T-helper 22 cell (primary cell): ENCODE measurements around the gene HS6ST1.
"Not testable (repeated sequence)": the region's sequence is repeated elsewhere in the genome, so short reads cannot be mapped to it uniquely, and the experiment has no call there.

Source experiments
- DNase-seq: peaks from one replicate; pipeline ENCODE4 v3.0.0-alpha.2; 2020; ENCODE audit warnings: low read depth

The HS6ST1 gene

DNA sequence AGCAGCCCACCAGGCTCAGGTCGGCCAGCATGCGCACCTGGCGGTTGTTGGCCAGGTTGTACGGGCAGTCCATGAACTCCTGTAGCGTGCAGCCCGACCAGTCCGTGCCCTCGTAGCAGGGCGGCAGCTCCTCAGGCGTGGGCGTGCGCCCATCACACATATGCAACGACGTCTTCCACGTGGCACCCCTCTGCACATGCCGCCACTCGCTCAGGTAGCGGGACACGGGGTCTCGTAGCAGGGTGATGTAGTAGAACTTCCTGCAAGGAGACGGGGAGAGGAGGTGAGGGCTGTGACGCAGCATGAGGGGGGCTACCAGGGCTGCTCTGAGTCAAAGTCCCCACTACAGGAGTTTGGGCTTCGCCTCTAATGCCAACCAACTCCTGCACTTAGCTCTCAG lies 50.1 kb downstream of the HS6ST1 start:
- not testable (repeated sequence) for DNase-seq

DNA sequence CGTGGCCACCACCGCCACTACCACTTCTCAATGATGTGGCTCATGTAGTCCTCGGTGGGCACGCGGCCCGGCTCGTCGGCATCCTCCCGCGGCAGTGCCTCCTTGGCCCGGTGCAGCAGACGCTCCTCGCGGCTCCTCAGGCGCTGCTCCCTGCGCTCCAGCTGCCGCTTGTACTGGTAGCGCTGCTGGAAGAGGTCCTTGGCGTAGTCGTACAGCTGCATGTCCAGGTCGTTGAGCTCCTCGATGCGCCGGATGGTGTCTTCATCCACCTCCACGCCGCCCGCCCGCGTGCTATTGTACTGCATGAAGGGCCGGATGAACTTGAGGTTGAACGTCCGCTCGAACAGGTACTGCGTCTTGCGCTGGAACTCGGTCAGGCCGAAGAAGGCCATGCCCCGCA lies 50.5 kb downstream of the HS6ST1 start:
- DNase-seq, result not testable (repeated sequence)

DNA sequence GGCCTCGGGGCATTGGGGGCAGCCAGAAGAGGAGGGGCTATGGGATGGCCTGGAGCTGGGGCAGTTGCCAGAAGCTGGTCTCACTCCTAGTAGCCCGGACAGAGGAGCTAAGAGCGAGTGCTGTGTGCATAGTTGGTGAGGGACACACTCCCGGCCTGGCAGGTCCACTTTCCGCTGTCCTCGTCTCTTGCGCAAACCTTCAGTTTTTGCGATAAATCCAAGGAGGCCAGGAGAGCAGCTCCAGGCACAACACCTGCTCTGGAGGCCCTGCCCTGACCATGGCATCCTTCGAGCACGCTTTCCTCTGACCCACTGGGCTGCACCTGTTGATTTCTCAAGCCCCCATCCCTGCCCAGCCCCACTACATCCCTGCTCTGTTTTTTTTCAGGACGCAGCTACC lies 51.0 kb downstream of the HS6ST1 start:
- not testable (repeated sequence) for DNase-seq

DNA sequence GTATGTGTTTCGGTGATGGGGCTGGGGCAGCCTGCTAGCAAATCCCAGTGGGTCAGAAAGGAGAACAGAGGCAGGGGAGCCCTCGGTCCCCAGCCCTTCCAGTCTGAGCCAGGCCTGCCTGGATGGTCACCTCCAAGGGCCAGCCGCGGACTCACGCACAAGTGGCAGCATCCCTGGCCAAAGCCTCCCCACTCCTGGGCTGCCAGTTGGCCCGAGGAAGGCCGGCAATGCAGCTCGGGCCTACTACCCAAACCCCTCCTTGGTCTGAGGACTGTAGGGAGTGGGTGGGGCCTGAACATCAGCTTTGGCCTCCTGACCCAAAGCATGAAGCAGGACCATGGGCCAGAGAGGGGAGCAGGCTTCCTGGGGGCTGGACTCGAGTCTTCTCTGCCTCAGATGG lies 51.5 kb downstream of the HS6ST1 start:
- not testable (repeated sequence) for DNase-seq

DNA sequence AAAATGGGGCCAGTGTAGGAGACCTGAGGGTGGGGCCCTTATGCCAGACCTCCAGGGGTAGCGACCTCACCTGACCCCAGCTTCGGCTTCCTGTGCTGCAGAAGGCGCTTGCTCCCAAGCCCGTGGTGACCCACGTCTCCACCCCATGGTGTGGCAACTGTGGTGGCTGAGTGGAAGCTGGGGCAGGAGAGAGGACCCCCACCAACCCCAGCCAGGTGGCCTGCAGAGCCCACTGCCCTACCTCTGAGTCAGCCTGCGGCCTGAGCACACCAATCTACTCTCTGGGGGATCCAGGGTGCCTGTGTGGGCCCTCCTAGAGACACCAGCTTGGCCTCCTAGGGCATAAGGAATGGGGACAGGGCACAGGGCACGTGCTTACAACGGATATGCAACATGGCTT lies 52.2 kb downstream of the HS6ST1 start:
- not testable (repeated sequence) for DNase-seq

DNA sequence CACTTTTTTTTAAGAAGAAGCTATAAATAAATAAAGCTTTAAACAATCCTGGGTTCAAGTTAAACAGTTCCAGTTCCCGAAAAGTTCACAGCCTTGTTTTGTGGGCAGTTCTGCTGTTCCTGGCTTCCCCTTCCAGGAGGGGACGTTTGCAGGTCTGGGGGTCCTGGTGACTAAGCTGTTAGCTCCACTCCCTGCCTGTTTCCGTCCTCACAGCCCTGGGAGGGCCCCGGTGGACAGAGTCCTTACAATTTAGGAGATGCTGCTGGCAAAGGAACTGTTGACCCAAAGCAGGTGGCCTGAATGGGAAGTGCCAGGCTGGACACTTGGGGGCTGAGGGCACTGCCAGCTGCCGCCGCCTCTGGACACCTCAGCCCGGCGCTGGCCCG lies 53.1 kb downstream of the HS6ST1 start:
- not testable (repeated sequence) for DNase-seq

DNA sequence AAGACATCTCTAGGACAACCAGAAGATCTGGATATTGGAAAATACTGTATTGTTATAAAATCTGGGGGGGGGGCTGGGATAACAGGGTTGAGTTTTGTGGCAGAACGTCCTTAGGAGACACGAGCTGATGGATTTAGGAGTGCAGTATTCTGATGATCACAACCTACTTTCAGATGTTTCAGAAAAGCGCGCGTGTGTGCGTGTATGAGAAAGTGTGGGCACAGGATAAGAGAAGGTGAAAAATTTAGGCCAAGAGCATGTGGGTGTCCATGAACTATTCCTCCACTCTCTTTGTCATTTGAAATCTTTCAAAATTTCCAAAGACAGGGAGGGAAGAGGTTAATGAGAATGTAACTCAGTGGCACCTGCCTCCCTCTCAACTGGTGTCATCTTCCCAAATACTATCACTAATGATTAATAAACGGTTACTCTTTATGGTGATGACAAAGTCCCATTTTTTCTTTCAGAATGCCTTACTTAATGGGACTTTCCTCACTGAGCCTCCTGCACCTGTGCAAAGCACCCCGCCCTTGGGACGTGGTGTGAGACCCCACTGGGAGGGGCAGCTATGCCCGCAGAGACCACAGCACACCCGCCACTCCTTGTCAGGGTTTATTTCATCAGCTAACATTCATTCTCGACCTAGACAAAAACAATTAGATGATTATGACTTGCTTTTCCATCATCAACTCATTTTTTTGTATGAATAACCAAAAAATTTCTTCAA lies 53.6 kb downstream of the HS6ST1 start:
- no peak for DNase-seq

DNA sequence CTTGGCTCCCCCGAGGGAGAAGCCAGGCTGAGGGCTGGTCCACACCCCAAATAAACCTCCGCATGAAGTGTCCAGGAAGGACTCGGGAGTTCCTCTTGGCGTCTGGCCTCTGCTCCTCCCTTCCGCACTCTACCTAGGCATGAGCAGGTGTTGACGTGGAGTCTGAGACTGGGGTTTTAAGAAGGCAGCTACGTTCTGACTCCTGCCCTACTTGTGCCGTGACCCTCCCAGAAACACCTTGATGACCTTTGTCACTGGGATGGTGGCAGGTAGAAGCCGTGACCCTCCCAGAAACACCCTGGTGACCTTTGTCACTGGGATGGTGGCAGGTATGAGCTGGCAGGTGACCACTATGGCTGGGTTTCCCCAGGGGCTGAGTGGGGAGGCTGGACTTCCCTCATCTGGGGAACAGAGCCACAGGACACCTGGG lies 54.8 kb downstream of the HS6ST1 start:
- DNase-seq, result no peak

DNA sequence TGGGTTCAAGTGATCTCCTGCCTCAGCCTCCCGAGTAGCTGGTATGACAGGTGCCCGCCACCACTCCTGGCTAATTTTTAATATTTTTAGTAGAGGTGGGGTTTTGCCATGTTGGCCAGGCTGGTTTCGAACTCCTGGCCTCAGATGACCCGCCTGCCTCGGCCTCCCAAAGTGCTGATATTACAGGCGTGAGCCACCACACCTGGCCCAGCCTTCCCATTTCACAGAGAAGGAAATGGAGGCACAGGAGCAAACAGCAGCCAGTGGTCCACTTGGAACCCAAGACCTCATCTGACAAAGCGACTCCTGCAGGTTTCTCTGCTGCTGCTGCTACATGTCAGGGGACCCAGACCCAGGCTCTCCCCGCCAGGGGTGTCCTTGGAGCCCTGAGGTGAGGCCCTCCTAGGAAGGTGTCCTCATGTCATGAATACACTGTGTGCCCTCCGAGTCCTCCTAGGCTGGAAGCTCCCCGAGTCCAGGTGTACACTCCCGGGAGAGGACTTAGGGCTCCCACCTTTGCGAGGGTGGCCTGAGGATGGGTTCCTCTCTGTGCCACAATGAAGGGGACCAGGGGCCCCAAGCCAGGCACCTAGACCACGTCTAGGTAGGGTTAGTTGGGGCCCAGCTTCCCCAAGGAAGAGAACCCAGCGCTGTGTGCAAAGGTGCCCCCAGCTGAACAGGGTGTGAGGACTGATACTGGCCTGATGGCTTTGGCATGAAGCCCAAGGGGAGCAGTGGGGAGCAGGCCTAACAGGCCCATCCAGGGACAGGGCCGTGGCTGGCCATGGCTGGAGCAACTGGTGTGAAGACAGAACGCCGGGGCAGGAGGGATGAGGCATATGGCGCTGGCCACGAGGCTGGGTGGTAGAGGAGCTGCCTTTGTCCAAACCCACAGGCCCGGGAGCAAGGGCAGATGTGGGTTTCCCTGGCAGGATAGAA lies 56.1 kb downstream of the HS6ST1 start:
- no peak for DNase-seq

DNA sequence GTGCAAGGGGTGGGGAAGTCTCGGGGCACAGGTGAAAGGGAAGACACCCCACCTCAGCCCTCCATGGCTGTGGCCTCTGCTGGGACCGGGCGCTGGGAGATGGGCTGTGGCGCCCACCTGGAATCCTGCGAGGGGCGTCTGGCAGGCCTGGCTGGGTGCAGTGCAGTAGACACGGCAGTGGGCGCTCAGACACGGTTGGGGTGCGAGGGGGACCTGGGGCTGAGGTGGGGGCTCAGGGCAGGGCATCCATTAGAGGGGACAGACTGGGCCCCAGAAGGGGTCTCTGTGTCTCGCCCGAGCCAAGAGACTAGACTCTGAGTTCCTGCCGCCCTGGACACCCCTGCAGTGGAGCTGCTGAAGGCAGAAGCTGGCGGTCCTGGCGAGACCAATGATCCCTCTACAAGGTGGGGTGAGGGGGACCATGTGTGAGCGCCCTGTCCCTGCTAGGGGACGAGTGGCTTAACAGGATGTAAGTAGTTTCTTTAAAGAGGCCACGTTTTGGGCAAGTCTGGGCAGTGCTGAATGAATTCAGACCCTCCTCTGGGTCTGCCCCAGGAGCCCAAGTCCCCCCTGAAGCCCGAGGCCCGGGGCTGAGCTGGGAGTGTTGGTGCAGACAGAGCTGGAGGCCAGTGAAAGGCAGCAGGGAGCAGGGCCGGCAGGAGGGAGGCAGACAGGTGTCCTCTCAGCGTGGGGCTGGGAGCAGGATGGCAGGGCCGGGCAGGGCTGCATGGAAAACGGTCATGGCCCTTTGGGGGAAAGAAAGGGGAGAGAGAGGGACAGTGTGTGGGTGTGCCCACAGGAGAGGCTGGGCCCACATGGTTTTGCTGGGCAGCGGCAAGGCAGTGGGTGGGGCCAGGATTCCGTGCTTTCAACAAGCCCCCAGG lies 57.2 kb downstream of the HS6ST1 start:
- no peak for DNase-seq

DNA sequence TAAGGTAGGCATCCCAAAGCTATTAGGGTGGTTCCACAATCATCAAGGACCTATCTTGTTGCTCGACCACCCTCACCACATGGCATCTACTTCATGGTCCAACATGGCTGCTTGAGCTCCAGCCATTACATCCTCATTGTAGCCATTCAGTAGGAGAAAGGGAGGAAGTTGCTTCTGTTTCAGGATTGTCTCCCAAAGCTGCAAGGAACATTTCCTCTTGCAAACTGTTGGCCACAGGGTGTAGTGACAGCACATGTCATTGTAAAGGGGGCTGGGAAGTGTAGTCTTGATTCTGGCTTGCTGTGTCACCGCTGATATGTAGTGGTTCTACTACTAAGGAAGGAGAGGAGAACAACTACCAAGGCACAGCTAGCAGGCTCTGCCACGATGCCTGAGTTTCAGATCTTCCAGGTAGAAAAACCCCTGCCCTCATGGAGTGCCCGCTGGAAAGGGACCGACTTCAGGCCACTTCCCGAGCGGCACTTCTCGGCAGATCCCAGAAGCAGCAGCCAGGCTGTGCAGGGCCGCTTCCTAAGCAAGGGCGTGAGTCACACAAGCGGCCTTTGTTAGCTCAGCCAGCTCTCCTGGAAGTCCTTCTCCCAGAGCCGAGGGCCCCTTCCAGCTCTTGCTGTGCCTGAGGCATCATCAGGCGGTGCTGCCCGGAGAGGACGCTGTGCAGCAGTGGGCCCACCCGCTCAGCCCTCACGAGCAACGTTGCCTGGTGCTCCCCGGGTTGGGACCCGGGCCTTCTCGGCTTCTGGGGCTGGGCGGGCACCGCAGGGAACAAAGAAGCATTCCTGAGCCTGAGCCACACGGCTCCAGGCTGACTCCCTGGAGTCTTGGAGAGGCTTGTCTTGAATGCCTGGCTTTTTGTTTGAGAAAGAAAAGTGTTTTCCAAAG lies 58.2 kb downstream of the HS6ST1 start:
- DNase-seq, result no peak

DNA sequence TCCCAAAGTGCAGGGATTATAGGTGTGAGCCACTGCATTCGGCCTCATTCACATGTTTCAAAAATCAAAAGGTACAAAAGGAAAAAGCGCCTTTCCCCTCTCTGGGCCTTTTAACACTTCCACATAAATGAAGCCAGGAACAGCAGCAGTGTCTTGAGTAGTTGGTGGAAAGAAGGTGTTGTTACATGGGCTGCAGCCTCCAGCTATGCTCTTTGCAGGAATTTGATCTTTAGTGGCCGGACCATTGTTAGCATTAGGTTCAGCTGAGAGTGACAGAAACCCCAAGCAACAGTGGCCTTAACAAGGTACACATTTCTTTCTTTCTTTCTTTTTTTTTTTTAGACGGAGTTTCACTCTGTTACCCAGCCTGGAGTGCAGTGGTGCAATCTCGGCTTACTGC lies 59.1 kb downstream of the HS6ST1 start:
- no peak for DNase-seq

DNA sequence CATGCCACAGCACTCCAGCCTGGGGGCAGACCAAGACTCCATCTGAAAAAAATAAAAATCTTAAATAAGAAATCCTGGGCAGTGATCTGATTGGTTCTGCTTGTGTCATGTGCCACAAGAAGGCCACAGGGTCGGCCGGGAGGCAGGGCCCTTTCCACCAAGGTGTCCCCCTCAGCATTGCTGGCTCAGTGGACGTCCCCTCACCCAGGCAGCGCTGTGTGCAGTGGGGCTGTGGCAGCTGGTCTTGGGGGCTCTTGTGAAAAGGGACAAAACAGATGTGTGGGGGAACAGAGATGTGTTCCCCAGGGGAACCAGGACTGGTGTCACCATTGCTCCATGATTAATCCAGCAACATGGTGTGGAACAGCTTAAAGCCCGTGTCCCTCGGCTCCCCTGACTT lies 60.5 kb downstream of the HS6ST1 start:
- no peak for DNase-seq

DNA sequence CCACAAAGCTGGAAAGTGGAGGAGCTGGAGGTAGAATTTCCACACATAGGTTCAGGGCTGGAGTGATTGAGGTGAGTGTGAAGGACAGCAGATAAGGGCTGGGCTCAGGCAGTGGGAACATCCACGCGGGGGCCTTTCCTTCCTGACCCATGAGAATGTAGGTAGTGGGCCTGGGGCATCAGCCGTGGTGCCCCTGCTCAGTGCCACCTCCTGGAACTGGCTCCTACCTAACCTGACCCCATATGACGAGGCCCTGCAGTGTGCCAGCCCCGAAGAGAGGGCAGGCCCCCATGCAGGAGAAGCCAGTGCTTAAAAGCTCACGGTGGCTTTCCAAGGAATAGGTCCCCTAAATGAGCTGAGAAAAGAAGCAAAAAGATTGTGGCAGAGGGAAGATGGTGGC lies 66.2 kb downstream of the HS6ST1 start:
- no peak for DNase-seq

DNA sequence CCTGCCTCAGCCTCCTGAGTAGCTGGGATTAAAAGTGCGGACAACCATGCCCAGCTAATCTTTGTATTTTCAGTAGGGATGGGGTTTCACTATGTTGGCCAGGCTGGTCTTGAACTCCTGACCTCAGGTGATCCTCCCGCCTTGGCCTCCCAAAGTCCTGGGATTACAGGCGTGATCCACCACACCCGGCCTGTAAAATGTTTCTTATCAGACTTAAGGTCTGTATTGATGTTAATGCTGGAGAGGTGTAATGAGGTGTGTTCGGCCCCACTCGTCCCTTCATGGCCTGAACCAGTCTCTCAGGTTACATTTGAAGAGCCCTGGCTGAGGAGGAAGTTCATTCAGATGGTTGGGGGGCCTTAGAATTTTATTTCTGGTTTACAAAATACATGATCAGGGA lies 66.6 kb downstream of the HS6ST1 start:
- DNase-seq, result not testable (repeated sequence)

DNA sequence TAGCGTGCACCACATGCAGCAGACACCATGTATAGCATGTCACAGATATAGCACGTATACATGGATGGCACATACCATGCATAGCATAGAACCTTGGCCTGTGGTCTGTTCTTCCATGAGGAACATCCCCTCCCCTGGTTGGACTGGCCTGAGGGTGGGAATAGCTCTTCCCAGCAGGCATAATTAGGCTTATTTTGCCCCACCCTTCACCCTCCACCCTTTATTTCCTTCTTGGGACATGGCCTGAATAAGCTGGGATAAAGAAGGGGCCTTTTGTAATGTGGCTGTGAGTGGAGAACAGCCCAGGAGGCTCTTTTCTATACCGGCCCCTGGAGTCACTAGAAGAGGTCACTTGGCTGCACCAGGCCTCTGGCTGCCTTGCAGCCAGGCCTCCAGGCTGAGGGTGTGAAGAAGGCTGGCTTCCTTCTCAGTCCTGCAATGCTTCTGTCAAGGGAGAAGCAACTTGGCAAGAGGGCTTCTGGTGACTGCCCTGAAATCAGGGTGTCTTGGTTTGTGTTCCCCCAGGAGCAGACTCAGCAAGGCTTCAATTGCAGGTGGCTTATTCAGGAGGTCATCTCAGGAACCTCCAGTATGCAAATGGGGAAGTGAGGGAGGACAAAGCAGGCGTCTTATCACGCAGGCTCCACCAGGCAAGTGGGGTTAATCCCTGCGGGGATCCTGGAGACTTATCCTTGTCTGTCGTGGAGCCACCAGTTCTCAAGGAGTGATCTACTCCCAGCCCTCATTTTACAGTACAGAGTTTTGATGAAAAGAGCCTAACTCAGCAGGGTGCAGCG lies 68.2 kb downstream of the HS6ST1 start:
- no peak for DNase-seq

DNA sequence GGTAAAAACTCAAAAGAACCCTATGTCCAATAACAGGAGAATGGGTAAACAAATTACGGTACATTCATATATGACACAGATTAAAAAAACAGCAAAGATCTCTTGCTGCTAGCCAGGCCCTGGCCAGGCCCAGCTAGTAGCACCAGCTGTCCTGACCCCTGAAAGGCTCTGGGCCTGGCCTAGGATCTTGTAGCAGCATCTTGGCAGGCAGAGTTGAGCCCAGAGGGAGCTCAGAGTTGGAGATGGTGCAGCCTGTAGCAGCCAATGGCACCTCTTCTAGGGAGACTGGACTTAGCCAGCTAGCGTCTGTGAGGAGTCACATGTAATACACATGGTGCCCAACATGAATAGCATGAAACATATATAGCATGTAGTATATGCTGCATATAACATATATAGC lies 69.1 kb downstream of the HS6ST1 start:
- DNase-seq, result no peak

DNA sequence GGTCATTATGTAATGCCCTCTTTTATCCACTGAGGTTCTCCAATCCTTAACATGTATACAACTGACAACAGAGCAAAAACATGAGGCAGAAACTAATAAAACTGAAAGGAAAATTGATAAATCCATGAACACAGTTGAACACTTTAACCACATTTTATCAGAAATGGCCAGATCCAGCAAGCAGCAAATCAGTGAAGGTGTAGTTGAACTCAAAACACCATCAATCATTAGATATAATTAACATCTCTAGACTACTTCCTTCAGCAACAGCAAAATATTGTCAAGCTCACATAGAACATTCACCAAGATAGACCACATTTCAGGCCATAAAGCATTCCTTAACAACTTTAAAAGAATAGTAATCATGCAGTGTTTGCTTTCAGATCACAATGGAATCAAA lies 72.9 kb downstream of the HS6ST1 start:
- DNase-seq, result no peak

DNA sequence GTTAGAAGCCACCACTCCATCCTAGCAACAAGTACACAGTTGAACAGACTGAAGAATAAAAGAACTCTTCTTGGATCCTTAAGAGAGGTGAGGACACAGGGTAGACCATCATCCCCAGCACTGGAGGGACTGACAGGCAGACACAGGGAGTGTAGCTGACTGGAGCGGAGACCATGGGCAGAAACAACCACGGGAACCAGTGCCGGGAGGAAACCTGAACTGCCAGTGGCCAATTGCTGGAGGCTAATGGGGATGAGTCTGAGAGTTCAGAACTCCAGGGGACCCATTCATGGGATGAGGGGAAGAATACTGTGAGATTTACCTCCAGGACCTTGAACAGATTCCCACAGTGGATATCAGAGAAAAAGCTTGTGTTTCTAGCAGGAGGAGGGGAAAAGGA lies 76.8 kb downstream of the HS6ST1 start:
- DNase-seq, result no peak

DNA sequence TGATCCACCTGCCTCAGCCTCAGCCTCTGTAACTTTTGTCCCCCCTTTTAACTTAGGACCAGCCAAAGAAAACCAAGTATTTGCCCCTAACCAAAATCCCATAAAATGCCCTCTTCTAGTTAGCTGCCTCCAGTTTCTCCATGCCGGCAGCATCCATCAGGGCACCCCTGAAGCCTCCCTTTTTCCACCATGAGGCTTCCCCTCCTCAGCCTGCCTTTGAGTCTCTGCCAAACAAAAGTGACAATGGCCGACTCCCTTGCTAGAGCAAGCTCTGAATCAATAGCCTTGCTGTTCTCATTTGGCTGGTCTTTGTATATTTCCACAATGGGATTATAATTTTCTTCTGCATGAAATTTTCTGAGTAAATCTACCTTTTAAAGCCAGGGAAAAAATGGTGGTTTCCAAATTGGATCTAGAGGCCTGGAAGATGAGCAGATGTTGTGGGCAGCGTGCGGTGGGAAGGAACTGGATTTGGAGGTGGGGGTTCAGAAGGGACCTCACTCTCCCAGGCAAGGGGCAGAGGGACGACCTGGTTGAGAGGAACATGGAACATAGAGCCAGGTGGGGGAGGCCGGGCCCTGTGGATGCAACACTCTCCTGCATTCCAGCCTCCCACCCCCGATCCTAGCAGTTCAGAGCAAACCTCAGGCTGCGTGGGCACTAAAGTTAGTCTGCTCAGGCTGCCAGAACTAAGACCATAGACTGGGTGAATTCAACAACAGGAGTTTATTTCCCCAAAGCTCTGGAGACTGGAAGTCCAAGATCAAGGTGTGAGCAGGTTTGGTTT lies 80.6 kb downstream of the HS6ST1 start:
- DNase-seq, result no peak
